ENCODE measurements around the gene ROBO1.

ROBO1 gene

DNA sequence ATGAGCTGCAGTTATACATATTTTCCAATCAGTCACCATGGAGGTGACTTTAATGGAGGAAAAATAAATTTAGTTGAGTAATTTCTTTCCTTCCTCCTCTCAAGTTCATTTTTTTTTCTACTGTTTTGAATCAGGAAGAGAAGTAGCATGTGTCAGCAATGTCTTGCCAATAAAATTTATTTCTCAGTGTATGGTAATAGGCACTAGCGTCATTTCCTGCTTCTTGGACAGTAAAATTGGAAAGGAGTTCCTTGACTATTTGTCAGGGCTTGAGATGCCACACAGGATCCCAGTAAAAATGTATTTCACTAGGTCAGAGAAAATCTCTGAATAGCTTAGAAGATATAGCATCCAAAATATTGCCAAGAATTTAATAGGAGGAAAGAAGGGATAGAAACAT, 605.9 kb downstream of the ROBO1 start:
- H2AFZ ChIP-seq (ENCODE audit: low read length), result no peak overlapping the region

DNA sequence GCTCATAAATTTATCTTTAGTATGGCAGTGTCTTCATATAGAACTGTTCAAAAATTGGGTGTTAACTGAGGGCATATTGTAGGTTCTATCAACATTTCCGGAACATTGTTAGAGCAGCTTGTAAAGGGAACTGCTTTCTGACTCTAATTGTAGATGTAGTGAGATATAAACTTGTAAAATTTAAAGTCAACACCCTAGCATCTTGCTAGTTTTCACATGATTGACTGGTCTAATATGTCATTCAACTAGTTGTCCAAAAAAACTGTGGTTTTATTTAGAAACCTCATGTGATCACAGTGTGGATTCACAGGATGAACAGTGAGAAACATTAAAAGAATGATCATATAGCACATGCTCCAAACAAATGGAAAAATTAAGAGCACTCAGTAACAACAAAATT, 607.4 kb downstream of the ROBO1 start:
- Histone ChIP-seq H3K4me1 (ENCODE audit: low read length) (no peaks in the 10 kb centered on the region), H3K4me2 (ENCODE audit: low read depth, low read length) (no peak overlapping the region), H3K9me3 (replicated peaks; ENCODE audit: insufficient read depth, low read length) (no peaks in the 10 kb centered on the region), H3K4me3 (ENCODE audit: low read length) (no peak overlapping the region), H3K9ac (ENCODE audit: low read length) (no peak overlapping the region), H3K27ac (ENCODE audit: low read length) (no peak overlapping the region), H4K20me1 (ENCODE audit: insufficient read depth, low read length) (no peaks in the 10 kb centered on the region), H3K27me3 (replicated peaks; ENCODE audit: insufficient read depth, low read length) (no peaks in the 10 kb centered on the region), H3F3A (ENCODE audit: insufficient read depth, low read length) (no peaks in the 10 kb centered on the region), H3K9me2 (replicated peaks; ENCODE audit: insufficient read depth, low read length) (no peaks in the 10 kb centered on the region), H3K79me2 (ENCODE audit: low read length) (no peaks in the 10 kb centered on the region), H3K36me3 (replicated peaks; ENCODE audit: insufficient read depth, low read length) (no peaks in the 10 kb centered on the region; the same call in 1 of the 2 replicates), H2AFZ (ENCODE audit: low read length) (no peak overlapping the region)
- DNase-seq, result no peak
- TF ChIP-seq, protein P1, sequence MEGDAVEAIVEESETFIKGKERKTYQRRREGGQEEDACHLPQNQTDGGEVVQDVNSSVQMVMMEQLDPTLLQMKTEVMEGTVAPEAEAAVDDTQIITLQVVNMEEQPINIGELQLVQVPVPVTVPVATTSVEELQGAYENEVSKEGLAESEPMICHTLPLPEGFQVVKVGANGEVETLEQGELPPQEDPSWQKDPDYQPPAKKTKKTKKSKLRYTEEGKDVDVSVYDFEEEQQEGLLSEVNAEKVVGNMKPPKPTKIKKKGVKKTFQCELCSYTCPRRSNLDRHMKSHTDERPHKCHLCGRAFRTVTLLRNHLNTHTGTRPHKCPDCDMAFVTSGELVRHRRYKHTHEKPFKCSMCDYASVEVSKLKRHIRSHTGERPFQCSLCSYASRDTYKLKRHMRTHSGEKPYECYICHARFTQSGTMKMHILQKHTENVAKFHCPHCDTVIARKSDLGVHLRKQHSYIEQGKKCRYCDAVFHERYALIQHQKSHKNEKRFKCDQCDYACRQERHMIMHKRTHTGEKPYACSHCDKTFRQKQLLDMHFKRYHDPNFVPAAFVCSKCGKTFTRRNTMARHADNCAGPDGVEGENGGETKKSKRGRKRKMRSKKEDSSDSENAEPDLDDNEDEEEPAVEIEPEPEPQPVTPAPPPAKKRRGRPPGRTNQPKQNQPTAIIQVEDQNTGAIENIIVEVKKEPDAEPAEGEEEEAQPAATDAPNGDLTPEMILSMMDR (IDR thresholded peaks at IDR 0.05; ENCODE audit: low read length), result no peak
- TF ChIP-seq EZH2 (optimal IDR thresholded peaks at IDR 0.05; ENCODE audit: low read depth, low read length) (no peak), EZH2phosphoT487 (IDR thresholded peaks at IDR 0.05; ENCODE audit: low read length) (no peak)

More for the DNA sequence above, 605.9 kb downstream of the ROBO1 start:
- H3K79me2 ChIP-seq (ENCODE audit: low read length), result no peaks in the 10 kb centered on the region
- no peaks in the 10 kb centered on the region for H3F3A ChIP-seq (ENCODE audit: insufficient read depth, low read length)
- H3K4me3 ChIP-seq (ENCODE audit: low read length), result no peak overlapping the region
- TF ChIP-seq, protein P1 (IDR thresholded peaks at IDR 0.05; ENCODE audit: low read length), result no peak
- no peak for TF ChIP-seq EZH2phosphoT487 (IDR thresholded peaks at IDR 0.05; ENCODE audit: low read length)
- TF ChIP-seq EZH2 (optimal IDR thresholded peaks at IDR 0.05; ENCODE audit: low read depth, low read length), result no peak
- H3K27me3 ChIP-seq (replicated peaks; ENCODE audit: insufficient read depth, low read length), result no peaks in the 10 kb centered on the region
- no peak overlapping the region for H3K4me2 ChIP-seq (ENCODE audit: low read depth, low read length)
- no peak for DNase-seq
- H3K9ac ChIP-seq (ENCODE audit: low read length), result no peak overlapping the region
- H4K20me1 ChIP-seq (ENCODE audit: insufficient read depth, low read length), result no peaks in the 10 kb centered on the region
- no peaks in the 10 kb centered on the region; the same call in 1 of the 2 replicates for H3K36me3 ChIP-seq (replicated peaks; ENCODE audit: insufficient read depth, low read length)
- no peaks in the 10 kb centered on the region for H3K4me1 ChIP-seq (ENCODE audit: low read length)
- H3K27ac ChIP-seq (ENCODE audit: low read length), result no peak overlapping the region
- H3K9me3 ChIP-seq (replicated peaks; ENCODE audit: insufficient read depth, low read length), result no peaks in the 10 kb centered on the region
- no peaks in the 10 kb centered on the region for H3K9me2 ChIP-seq (replicated peaks; ENCODE audit: insufficient read depth, low read length)

DNA sequence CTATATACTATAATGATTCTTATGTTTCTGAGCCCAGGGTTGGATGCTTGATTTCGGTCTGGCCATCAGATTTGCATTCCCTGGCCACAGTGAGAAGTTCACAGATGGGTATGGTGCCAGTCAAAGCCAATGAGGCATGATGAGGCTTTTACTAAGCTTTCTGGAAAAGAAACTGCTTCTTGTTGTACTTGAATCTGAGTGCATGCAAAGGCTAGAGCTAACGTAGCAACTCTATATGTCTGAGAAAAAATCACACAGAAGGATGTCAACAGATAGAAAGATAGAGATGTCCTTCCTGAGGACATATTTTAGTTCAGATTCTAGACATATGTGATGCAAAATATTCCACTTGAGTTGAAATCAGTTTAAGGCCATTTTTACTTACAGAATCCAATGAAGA, 608.1 kb downstream of the ROBO1 start:
- H3K27ac ChIP-seq (ENCODE audit: low read length), result no peak overlapping the region

More for the DNA sequence above, 608.1 kb downstream of the ROBO1 start:
- H3K79me2 ChIP-seq (ENCODE audit: low read length), result no peaks in the 10 kb centered on the region
- H3F3A ChIP-seq (ENCODE audit: insufficient read depth, low read length), result no peaks in the 10 kb centered on the region
- H3K9me3 ChIP-seq (replicated peaks; ENCODE audit: insufficient read depth, low read length), result no peaks in the 10 kb centered on the region
- no peaks in the 10 kb centered on the region for H3K4me1 ChIP-seq (ENCODE audit: low read length)
- DNase-seq, result no peak
- no peak overlapping the region for H3K4me3 ChIP-seq (ENCODE audit: low read length)
- H3K4me2 ChIP-seq (ENCODE audit: low read depth, low read length), result no peak overlapping the region
- no peaks in the 10 kb centered on the region for H4K20me1 ChIP-seq (ENCODE audit: insufficient read depth, low read length)
- no peaks in the 10 kb centered on the region for H3K9me2 ChIP-seq (replicated peaks; ENCODE audit: insufficient read depth, low read length)
- no peak overlapping the region for H3K9ac ChIP-seq (ENCODE audit: low read length)
- H2AFZ ChIP-seq (ENCODE audit: low read length), result no peak overlapping the region
- H3K27me3 ChIP-seq (replicated peaks; ENCODE audit: insufficient read depth, low read length), result no peaks in the 10 kb centered on the region
- TF ChIP-seq EZH2phosphoT487 (IDR thresholded peaks at IDR 0.05; ENCODE audit: low read length) (no peak), EZH2 (optimal IDR thresholded peaks at IDR 0.05; ENCODE audit: low read depth, low read length) (no peak)
- TF ChIP-seq, protein P1 (IDR thresholded peaks at IDR 0.05; ENCODE audit: low read length), result no peak
- no peaks in the 10 kb centered on the region; the same call in 1 of the 2 replicates for H3K36me3 ChIP-seq (replicated peaks; ENCODE audit: insufficient read depth, low read length)

Measured in MM.1S (cell line).